Epithelial cell of esophagus (primary cell): ENCODE results near the gene PARP15.

Experiments used
- DNase-seq: peaks from one replicate; pipeline ENCODE4 v3.0.0; 2010; ENCODE audit warnings: low read depth
- H3K4me3 ChIP-seq: 2 replicates; pipeline ENCODE4 v1.5.1; 2011; ENCODE audit warnings: mild to moderate bottlenecking, low read length, control low read depth
- TF ChIP-seq, protein P1 (sequence below): IDR thresholded peaks from 2 replicates; pipeline ENCODE4 v1.5.1; 2011; ENCODE audit warnings: low read depth, mild to moderate bottlenecking, low read length, control low read depth, inconsistent platforms; ENCODE audit not compliant: insufficient read depth; ENCODE audit errors: missing control alignments

The PARP15 gene

GRCh38 chr3:122586098-122586497 is 8.6 kb downstream of the PARP15 start:
- TF ChIP-seq, protein P1, sequence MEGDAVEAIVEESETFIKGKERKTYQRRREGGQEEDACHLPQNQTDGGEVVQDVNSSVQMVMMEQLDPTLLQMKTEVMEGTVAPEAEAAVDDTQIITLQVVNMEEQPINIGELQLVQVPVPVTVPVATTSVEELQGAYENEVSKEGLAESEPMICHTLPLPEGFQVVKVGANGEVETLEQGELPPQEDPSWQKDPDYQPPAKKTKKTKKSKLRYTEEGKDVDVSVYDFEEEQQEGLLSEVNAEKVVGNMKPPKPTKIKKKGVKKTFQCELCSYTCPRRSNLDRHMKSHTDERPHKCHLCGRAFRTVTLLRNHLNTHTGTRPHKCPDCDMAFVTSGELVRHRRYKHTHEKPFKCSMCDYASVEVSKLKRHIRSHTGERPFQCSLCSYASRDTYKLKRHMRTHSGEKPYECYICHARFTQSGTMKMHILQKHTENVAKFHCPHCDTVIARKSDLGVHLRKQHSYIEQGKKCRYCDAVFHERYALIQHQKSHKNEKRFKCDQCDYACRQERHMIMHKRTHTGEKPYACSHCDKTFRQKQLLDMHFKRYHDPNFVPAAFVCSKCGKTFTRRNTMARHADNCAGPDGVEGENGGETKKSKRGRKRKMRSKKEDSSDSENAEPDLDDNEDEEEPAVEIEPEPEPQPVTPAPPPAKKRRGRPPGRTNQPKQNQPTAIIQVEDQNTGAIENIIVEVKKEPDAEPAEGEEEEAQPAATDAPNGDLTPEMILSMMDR: no peak
- peak; percentile 70 for DNase-seq
- H3K4me3 ChIP-seq: no peak overlapping the region

DNA sequence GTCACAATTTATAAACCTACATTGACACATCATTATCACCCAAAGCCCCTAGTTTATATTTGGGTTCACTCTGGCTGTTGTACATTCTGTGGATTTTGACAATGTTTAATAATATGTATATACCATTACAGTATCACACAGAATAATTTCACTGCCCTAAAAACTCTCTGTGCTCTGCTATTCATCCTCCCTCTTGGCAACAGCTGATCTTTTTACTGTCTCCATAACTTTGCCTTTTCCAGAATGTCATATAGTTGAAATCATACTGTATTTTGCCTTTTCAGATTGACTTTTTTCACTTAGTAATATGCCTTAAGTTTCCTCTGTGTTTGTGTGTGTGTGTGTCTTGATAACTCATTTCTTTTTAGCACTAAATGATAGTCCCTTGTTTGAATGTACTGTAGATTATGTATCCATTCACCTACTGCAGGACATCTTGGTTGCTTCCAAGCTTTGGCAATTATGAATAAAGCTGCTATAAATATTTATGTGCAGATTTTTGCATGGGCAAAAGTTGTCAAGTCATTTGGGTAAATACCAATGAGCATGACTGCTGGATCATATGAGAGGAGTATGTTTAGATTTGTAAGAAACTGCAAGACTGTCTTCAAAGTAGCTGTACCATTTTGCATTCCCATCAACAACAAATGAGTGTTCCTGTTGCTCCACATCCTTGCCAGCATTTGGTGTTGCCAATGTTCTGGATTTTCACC is 9.5 kb downstream of the PARP15 start:
- no peak for DNase-seq
- TF ChIP-seq, protein P1: no peak
- no peak overlapping the region for H3K4me3 ChIP-seq

GRCh38 chr3:122587572-122587971 is 10.1 kb downstream of the PARP15 start:
- DNase-seq: no peak
- no peak overlapping the region for H3K4me3 ChIP-seq
- TF ChIP-seq, protein P1: no peak

DNA sequence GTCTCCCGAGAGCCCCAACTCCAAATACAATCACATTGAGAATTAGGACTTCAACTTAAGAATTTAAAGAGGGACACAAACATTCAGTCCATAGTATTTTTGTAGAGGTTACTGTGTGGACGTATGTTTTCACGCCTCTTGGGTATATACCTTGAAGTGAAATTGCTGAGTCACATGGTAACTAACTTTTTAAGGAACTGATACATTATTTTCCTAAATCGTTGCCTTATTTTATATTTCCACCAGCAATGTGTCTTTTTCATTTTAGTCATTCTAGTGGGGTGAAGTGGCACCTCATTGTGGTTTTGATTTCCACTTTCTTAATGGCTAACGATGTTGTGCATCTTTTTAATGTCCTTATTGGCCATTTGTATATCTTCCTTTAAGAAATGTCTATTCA is 11.8 kb downstream of the PARP15 start:
- DNase-seq: no peak
- TF ChIP-seq, protein P1: no peak
- no peak overlapping the region for H3K4me3 ChIP-seq

DNA sequence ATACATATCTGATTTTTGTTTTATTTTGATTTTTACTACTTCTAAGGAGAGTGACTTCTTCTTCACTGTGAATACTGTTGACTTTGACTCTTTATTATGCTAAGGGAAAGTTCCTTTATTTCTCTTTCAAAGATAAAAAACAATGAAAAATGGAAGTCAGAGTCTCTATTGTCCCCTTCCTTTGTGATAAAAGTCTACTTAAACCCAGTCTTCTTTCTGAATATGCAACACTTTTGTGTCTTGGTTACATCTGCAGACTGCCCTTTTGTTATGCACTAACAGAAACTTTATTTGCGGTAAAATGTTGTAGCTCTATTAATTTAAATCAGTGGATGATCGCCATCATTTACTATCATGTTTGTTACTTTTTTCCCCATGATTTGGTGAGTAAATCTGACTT is 13.2 kb downstream of the PARP15 start:
- no peak for DNase-seq
- no peak overlapping the region for H3K4me3 ChIP-seq
- TF ChIP-seq, protein P1: no peak

DNA sequence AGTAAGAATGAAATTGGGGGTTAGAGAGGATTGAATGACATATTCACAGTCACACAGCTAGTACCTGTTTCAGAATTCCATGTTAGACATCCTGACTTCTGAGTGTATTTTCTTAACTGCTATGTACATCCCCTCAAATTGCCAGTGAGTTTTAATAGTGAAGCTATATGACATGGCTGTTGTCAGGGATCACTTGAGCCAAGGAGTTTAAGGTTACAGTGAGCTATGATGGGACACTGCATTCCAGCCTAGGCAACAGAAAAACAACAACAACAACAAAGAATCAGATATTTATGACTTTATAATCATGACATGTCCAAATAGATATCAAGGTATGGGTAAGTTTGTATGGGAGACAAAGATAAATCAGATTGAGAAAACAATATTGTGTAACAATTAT is 16.6 kb downstream of the PARP15 start:
- DNase-seq: no peak
- TF ChIP-seq, protein P1: no peak
- no peak overlapping the region for H3K4me3 ChIP-seq

DNA sequence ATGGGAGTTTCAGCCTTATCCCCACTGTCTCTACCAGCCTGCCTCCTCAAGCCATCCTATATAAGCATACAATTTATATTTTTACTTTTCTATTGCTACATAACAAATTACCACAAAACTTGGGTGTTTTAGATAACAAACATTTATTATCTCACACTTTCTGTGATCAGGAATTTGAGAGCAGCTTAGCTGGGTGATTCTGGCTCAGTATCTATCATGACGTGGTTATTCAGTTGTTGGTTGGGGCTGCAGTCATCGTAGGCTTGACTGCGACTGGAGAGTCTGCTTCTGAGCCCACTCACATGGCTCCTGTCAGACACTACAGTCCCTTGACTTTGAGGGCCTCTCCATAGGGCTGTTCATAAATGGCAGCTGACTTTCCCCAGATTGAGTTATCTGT is 20.7 kb downstream of the PARP15 start:
- DNase-seq: no peak
- TF ChIP-seq, protein P1: no peak
- H3K4me3 ChIP-seq: no peak overlapping the region
